ENCODE measurements around the gene RNF215.
A peak's percentile ranks its signal among the peaks of the same experiment; 100 is the strongest.
"Not testable (repeated sequence)": the region's sequence is repeated elsewhere in the genome, so short reads cannot be mapped to it uniquely, and the experiment has no call there.

RNF215 gene

DNA sequence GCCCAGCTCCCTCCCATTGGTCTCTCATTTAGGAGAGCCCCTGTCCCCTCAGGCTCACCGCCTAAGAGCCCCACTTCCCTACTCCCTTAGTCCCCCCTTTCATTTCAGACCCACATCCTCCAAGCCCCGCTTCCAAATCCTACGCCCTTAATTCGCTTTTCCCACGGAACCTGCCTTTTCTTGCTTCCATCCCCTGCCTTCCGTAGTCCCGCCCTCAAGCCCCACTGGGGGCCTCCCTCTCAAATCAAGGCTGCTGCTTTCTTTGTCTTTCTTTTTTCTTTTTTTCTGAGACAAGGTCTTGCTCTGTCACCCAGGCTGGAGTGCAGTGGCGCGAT lies 30.0 kb downstream of the RNF215 start:
- DNase-seq = no peak

DNA sequence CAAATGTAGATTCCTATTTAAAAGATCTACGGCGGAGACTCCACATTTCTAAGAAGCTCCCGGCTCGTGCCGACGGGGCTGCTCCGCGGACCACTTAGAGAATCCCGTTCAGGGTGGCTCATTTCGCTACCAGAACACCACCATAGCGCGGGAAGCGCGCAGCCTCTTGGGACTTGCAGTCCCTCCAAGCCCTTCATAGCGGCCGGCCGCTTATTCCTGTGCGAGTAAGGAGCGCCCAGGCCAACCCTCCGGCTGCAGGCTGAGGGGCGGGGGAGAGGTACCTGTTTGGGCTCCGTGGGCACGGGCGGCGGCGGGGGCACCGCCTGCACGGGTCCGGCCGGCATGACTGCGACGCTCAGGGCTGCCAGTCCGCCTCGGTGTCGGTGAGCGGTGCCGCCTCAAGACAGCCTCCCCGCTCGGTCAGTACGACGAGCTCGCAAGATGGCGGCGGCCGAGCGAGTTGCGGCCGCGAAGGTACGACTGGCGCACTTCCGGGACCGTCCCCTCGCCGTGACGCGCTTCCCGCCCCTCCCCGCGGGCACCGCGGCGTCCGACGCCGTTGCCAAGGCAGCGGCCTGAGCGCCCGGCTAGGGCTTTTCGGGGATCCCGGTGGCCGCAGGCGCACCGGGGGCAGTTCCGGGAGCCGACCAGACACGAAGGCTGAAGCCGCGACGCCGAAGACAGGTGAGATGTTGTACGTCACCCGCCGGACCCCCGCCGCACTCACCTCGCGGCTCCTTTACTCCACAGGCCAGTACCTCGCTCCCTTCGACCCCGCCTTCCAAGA lies 30.6 kb downstream of the RNF215 start, which contains the start of the genes CCDC157 and SF3A1:
CCDC157 (plus strand) TSS at position 559 of the 787 bp plus-strand sequence. CDS start 8,994 bp downstream, outside the sequence.
SF3A1 (minus strand) TSS at position 446 of the 787 bp plus-strand sequence; CDS start at position 344, 102 bp downstream.
- DNase-seq = peak; percentile 88

- DNase-seq = no peak
These were observed 32.6 kb downstream of the RNF215 start for GRCh38 chr22:30354644-30355043.

GRCh38 chr22:30351226-30351625 lies 36.0 kb downstream of the RNF215 start:
- DNase-seq = no peak

GRCh38 chr22:30348809-30349208 lies 38.4 kb downstream of the RNF215 start:
- no peak for DNase-seq

GRCh38 chr22:30348404-30348803 lies 38.8 kb downstream of the RNF215 start:
- DNase-seq = no peak

GRCh38 chr22:30347255-30347892 lies 39.8 kb downstream of the RNF215 start:
- DNase-seq = no peak

GRCh38 chr22:30344447-30345200 lies 42.6 kb downstream of the RNF215 start:
- no peak for DNase-seq

DNA sequence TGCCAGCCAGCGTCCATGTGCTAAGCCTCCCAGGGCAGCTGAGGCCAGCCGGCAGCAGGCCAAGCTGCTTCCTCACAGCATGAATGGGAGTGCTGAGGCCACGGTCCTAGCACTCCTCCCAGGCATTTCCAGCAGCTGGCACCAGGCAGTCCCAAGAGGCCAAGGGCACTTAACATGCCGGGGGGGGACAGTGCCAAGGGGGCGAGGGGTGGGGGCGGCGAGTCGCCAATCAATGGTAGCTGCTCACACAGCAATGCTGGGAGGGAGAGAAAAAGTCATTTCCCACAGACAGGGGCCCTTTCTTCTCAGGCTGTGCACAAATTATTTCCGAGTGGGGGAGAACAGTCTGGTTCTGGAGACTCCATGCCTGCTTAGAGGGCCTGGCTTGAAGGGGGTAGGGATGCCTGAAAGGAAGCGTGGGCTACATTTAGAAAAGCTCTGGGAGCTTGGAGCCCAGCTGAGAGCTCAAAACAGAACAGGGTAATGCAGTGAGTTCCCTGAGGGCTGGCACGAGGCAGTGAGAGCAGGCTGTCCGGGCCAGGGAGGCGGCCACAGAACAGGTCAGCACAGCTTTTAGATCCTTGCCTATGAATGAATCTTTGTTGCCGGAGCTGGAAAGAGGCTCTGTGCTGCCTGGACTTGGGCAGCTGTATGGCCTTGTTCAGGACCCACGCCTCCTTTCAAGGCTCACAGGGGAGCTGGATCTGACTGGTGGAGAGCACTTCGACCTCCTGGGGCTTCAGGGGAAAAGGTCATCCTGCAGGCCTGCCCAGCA lies 46.1 kb downstream of the RNF215 start:
- no peak for DNase-seq

DNA sequence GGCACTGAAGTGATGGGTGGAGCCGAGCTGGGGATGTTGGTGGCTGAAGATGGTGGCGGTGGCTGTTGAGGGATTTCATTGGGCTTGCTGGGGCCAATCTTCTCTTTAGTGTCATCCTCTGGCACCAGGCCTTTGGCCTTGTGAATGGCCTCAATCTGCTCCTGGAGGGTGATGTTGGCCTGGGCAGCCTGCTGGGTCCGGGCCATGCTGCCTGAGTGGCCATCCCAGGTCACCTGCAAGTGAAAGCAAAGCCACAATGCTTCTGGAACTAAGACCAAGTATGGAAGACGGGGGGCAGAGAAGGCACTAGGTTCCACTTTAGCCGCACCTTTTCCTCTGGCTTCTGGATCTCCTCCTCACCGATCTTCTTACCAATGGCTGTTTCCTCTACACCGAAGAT lies 48.4 kb downstream of the RNF215 start:
- DNase-seq = no peak

DNA sequence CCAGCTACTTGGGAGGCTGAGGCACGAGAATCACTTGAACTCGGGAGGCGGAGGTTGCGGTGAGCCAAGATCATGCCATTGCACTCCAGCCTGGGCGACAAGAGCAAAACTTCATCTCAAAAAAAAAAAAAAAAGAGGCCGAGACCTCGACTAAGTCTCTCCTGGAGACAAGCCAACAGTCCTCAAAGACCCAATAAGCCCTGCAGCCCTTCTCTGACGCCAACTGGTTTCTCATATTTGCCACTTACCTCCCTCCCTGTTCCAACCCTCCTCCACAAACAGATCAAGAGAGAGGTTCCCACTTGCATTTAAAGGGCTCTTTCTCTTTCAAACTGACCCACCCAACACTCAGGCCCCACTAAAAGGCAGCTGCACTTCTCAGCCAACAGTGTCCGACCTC lies 48.9 kb downstream of the RNF215 start:
- not testable (repeated sequence) for DNase-seq

DNA sequence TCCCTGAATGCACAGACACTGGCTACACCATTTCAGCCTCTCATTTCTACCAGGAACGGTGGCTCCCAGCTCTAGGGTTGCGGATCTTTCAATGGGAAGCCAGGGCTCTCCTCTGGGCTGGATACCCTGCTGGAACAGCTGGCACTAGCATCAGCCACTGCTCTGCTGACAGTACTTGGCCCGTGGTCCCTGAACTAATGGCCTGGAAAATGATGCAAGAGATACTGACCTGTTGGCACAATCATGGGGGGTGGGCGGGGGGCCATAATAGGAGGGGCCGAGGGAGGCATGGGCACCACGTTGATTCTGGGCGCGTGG lies 49.8 kb downstream of the RNF215 start:
- DNase-seq = no peak

GRCh38 chr22:30336752-30337460 lies 50.3 kb downstream of the RNF215 start:
- DNase-seq = no peak

DNA sequence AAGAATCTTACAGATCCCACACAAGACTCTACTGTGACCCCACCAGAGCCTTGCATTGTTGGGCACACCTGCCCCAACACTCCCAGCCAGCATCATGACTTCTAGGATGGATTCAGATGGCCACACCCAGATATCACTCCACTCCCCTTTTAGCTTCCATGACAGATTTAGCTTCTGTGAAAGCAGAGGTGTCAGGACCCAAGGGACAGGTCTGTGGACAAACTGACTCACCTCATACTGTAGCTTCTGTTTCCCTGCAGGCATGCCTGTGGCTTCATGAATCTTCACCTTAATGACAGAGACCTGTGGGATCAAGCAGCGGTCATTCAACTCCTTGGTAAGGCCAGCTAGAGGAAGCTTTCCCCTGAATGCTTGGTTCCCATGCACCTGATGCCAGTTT lies 52.0 kb downstream of the RNF215 start:
- DNase-seq = no peak

- DNase-seq = no peak
These were observed 52.6 kb downstream of the RNF215 start for GRCh38 chr22:30334646-30335045.

GRCh38 chr22:30333707-30334087 lies 53.5 kb downstream of the RNF215 start:
- no peak for DNase-seq

DNA sequence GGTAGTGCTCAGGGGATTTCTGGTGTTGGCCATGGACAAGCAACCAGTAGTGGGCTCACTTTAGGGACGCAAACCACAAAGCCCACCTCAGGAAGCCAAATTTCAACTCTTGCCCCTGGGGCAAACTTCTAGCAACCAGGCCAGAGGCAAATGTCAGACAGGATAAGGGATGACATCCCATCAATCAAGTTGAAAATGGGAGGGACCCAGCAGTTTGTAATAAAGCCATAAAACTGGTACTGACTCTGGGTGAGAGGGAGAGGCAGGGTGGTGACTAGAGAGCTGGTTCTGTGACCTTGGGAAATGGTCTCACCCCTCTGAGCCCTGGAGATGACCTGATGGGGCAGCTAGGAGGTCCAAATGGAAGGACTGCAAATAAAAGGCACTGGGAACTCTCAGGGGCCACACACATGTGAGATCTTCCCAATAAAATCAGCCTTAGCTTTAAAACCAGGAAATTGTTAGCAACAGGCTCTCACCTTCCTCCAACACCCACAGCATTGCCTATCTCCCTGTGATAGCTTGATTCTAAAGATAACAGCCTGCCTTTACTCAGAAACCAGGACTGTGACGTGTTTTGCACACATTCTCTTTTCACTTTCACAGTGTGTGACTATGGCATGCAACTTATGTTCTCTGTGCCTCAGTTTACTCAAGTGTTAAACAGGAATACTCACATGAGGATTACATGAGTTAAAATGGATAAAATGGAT lies 54.1 kb downstream of the RNF215 start:
- DNase-seq = no peak

GRCh38 chr22:30332551-30332950 lies 54.7 kb downstream of the RNF215 start:
- no peak for DNase-seq

All from CD4-positive, alpha-beta T cell treated with Interleukin-6 for 4 hours (primary cell).